Measurements from ENCODE around the gene RBMX2.
"Not testable (repeated sequence)": the region's sequence is repeated elsewhere in the genome, so short reads cannot be mapped to it uniquely, and the experiment has no call there.

Gene RBMX2

GRCh38 chrX:130401415-130402207 lies at the start of gene RBMX2:
RBMX2 (plus strand) TSS chrX:130401987; CDS start chrX:130402033, 46 bp downstream.
- peak; percentile 29 to 36 for DNase-seq (ENCODE audit: low read depth in 2 of 2, low spot score in 1 of 2)

GRCh38 chrX:130352050-130352449 lies 49.7 kb upstream of the RBMX2 start:
- DNase-seq (ENCODE audit: low read depth in 2 of 2, low spot score in 1 of 2), result not testable (repeated sequence)

GRCh38 chrX:130376077-130376476 lies 25.7 kb upstream of the RBMX2 start:
- no peak for DNase-seq (ENCODE audit: low read depth in 2 of 2, low spot score in 1 of 2)

GRCh38 chrX:130378024-130378669 lies 23.6 kb upstream of the RBMX2 start:
- no peak for DNase-seq (ENCODE audit: low read depth in 2 of 2, low spot score in 1 of 2)

- no peak for DNase-seq (ENCODE audit: low read depth in 2 of 2, low spot score in 1 of 2)
Observed at GRCh38 chrX:130385520-130385919, 16.3 kb upstream of the RBMX2 start, which contains the start of gene GPR119. GPR119 (minus strand) TSS chrX:130385674; CDS start chrX:130385447, 227 bp downstream.

GRCh38 chrX:130386408-130386808 lies 15.4 kb upstream of the RBMX2 start:
- no peak for DNase-seq (ENCODE audit: low read depth in 2 of 2, low spot score in 1 of 2)

- DNase-seq (ENCODE audit: low read depth in 2 of 2, low spot score in 1 of 2), result no peak
Observed at GRCh38 chrX:130393451-130394074, 8.2 kb upstream of the RBMX2 start.

- no peak for DNase-seq (ENCODE audit: low read depth in 2 of 2, low spot score in 1 of 2)
Observed at GRCh38 chrX:130395341-130395740, 6.4 kb upstream of the RBMX2 start.

- DNase-seq (ENCODE audit: low read depth in 2 of 2, low spot score in 1 of 2), result no peak
Observed at GRCh38 chrX:130402208-130402684, 459 bp downstream of the RBMX2 start.

GRCh38 chrX:130413415-130413814 lies 11.6 kb downstream of the RBMX2 start:
- no peak for DNase-seq (ENCODE audit: low read depth in 2 of 2, low spot score in 1 of 2)

- DNase-seq (ENCODE audit: low read depth in 2 of 2, low spot score in 1 of 2), result no peak
Observed at GRCh38 chrX:130414800-130415199, 13.0 kb downstream of the RBMX2 start.

- no peak for DNase-seq (ENCODE audit: low read depth in 2 of 2, low spot score in 1 of 2)
Observed at GRCh38 chrX:130415201-130415600, 13.4 kb downstream of the RBMX2 start.

- DNase-seq (ENCODE audit: low read depth in 2 of 2, low spot score in 1 of 2), result no peak
Observed at GRCh38 chrX:130416785-130417184, 15.0 kb downstream of the RBMX2 start.

GRCh38 chrX:130418066-130418465 lies 16.3 kb downstream of the RBMX2 start:
- no peak for DNase-seq (ENCODE audit: low read depth in 2 of 2, low spot score in 1 of 2)

GRCh38 chrX:130418740-130419139 lies 17.0 kb downstream of the RBMX2 start:
- no peak for DNase-seq (ENCODE audit: low read depth in 2 of 2, low spot score in 1 of 2)

GRCh38 chrX:130419263-130419662 lies 17.5 kb downstream of the RBMX2 start:
- DNase-seq (ENCODE audit: low read depth in 2 of 2, low spot score in 1 of 2), result no peak

GRCh38 chrX:130426531-130426930 lies 24.7 kb downstream of the RBMX2 start:
- DNase-seq (ENCODE audit: low read depth in 2 of 2, low spot score in 1 of 2), result no peak

- not testable (repeated sequence) for DNase-seq (ENCODE audit: low read depth in 2 of 2, low spot score in 1 of 2)
Observed at GRCh38 chrX:130429236-130429635, 27.4 kb downstream of the RBMX2 start.

- DNase-seq (ENCODE audit: low read depth in 2 of 2, low spot score in 1 of 2), result no peak
Observed at GRCh38 chrX:130435937-130436336, 34.1 kb downstream of the RBMX2 start.

GRCh38 chrX:130437996-130438395 lies 36.2 kb downstream of the RBMX2 start:
- DNase-seq (ENCODE audit: low read depth in 2 of 2, low spot score in 1 of 2), result not testable (repeated sequence)

GRCh38 chrX:130443875-130444274 lies 42.1 kb downstream of the RBMX2 start:
- no peak for DNase-seq (ENCODE audit: low read depth in 2 of 2, low spot score in 1 of 2)
